HG02840 (cell line): ENCODE measurements around the gene CHMP2A.

Experiments
- ATAC-seq: cut with Tn5 transposase; IDR thresholded peaks from one replicate; pipeline ENCODE4 v1.9.1; 2021; ENCODE audit warnings: mild to moderate bottlenecking, moderate library complexity, moderate number of reproducible peaks; ENCODE audit not compliant: unreplicated experiment, low FRiP score

The CHMP2A gene

DNA sequence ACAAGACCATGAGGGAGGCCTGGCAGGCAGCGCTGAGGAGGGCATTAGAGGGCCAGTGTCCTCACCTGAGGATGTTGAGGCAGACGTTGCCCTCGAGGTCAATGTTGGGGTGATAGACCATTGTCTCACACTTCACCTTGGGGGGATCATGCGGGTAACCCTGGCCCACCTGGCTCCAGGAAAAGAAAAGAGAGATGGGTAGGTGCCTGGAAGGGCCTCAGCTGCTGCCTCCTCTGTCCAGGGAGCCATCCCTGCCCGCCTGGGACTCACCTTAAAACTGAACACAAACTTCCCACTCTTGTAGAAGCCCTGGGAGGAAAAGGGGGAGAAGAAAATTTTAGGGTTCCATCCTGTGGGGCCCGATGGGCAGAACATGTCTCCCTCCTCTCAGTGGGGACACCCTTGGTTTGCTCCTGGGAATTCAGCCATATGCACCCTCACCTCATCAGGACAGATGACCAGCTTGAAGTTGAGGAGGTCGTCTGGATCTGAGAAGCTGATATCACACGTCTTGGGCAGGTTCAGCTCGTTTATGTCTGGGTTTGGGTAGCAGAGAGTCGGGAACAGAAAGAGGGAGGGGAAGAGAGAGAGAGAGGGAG is 1.8 kb upstream of the CHMP2A start:
- ATAC-seq, result no peak

DNA sequence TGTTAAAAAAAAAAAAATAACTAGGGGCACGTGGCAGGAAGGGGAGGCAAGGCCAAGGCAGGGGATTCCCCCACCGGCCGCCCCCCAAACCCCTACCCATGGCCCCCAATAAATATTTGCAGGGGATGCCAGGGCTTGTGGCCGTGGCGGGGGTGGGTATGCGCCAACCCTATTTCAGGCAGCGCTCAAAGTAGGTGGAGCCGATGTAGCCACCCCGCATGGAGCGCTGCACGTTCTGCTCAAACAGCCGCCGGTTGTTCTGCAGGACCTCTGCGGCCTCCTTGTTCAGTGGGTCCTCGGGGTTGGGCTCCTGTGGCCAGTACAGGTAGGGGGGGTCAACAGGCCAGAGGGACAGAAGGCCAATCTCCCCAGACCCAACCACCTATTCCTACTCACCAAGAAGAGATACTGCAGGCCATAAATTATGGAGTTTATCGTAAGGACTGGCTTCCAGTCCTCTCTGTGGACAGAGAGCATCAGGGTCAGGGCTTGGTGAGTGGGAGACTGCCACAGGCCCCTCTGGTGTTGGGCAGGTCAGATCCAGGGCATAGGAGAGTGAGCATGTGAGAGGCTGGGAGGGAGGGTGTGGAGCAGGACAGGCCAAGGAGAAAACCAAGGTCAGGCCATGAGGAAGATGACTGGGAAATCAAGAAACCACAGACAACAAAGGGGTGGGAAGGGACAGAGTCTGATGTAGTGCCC is 1.2 kb upstream of the CHMP2A start:
- ATAC-seq, result no peak

DNA sequence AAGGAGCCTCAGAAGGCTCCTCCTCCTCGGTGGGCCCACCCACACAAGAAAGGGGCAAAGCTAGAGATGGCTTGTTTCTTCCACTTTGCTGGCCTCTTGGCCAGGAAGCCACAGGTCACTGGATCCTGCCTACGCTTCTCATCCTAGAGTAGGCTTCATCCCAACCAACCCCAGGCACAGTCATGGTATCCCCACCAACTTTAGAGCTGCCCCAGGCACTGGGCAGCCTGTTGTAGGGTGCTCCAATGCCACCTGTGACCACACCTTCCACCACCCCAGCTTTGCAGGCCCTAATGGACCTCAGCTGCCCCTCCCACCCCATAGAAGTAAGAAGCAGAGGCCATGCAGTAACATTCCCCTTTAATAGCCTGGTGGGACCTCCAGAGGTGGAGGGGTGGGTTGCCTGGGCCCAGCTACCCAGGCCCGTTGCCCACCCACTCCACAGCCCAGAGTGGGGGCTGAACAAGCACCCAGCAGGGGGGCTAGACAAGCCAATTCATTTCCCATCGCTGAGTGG is 522 bp upstream of the CHMP2A start:
- no peak for ATAC-seq

DNA sequence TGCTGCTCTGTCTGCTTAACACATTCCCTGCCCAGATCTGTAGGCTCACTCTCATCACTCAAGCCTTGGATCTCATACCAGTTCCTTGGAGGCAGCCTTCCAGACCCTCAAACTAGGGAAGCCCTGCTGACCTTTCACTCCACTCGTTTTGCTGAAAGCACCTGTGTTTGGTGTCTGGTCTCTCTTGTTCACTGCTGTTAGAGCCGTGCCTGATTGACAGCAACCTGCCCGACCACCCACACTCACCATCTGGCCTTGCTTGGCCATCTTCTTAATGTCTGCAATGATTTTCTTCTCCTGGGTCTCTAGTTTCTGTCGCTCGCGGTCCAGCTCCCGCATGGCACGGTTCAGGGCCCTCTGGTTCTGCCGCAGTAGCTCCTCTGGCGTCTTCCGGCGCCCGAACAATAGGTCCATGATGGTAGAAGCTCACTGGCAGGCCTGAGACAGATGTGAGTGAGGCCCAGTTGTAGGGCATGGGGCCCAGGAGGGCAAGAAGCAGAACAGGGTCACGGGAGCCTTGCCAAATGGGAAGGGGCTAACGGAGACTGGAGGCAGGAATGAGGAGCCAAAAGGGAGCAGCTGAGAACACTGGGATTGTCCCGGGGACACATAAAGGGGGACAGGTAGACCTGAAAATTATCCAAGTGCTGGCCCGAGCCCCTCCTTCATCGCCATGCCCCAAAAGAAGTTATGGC is 959 bp downstream of the CHMP2A start:
- no peak for ATAC-seq

DNA sequence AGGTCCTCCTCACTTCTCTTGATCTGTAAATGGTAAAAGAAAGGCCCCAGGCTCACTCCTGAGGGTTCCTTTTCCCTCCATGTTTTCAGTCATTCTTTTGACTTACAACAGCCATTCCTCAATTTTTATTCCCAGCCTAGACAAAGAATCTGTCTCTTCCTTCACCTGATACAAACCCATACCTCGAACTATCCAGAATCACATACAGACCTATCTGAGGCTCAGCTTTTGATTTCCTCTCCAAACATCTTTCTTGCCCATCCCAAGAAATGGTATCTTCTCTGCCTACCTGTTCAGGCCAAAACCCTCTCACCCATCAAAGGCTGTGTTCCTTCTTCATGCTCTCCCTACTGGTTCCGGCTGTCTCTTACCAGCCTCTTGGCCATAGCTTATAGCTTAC is 2.2 kb downstream of the CHMP2A start:
- no peak for ATAC-seq

DNA sequence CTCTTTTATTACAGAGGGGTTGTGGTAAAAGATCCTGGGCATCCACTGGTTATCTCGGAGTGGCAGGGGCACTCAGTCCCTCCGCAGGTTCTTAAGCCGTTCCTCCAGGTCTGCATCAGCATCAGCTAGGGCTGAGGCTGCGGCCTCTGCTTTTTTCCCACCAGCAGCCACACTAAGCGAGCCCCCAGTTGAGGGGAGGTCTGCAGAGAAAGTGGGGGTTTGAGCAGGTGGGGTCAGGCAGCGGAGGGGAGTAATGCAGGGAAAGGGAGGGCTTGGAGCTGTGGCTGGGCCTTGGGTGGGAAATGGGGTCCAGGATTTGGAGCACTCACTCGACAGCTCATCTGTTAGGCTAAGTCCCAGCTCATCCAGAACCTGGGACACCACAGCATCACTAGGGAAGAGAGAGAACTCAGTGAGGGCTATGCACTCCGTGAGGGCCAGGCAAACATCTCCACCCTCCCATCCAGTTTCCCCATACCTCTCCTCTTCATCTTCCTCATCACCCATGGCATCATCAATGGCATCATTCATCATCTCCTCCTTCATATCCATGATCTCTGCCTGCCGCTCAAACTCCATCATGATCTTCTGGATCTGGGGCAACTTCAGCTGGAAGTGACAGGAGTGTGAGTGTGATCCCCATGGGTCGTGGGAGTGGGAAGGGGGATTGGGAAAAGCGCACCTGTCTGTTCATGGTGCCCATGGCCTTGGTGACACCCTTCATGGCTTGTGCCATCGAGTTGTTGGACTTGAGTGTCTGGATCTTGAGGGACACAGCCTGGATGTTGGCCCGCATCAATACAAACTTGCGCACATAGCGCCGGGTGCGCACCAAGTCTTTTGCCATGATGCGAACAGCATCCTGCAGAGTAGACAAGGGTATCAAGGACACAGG is 3.1 kb downstream of the CHMP2A start:
- no peak for ATAC-seq

DNA sequence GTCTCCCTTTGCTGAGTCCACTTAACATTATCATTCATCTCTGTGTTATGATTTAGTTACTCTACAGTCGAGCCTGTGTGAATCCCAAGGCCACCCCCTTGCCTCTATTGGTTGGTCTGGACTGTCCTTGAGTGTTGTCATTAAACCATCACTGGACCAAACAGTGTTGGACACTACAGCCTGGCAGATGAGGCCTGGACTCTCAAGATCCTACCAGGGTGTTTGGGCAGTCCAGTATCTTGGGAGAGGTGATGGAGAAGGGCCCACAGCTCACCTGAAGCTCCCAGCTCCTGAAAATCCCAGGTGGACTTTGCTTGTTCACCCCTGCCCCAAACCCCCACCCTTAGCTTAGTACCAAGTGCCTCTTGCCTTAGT is 3.8 kb downstream of the CHMP2A start:
- no peak for ATAC-seq

DNA sequence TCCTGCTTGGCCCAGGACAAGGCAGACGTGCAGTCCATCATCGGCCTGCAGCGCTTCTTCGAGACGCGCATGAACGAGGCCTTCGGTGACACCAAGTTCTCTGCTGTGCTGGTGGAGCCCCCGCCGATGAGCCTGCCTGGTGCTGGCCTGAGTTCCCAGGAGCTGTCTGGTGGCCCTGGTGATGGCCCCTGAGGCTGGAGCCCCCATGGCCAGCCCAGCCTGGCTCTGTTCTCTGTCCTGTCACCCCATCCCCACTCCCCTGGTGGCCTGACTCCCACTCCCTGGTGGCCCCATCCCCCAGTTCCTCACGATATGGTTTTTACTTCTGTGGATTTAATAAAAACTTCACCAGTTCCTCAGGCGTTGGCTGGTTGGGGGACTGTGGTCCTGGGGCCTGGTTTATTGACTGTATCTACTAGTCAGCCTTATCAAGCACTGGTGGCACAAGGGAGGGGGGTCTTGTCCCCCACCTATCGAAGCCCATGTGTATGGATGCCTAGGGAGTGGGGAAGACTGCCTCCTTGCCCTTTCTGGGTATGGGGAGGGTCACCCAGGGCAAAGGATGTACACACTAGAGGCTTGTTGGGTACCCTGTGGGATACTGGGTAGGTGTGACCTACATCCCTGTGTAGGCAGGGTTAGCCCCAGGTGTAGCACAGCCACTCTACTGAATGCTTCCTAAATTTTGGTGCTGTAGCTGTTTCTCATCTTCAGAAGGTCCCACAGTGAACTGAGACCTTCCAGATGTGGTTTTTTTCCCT is 4.4 kb downstream of the CHMP2A start:
- ATAC-seq, result no peak

DNA sequence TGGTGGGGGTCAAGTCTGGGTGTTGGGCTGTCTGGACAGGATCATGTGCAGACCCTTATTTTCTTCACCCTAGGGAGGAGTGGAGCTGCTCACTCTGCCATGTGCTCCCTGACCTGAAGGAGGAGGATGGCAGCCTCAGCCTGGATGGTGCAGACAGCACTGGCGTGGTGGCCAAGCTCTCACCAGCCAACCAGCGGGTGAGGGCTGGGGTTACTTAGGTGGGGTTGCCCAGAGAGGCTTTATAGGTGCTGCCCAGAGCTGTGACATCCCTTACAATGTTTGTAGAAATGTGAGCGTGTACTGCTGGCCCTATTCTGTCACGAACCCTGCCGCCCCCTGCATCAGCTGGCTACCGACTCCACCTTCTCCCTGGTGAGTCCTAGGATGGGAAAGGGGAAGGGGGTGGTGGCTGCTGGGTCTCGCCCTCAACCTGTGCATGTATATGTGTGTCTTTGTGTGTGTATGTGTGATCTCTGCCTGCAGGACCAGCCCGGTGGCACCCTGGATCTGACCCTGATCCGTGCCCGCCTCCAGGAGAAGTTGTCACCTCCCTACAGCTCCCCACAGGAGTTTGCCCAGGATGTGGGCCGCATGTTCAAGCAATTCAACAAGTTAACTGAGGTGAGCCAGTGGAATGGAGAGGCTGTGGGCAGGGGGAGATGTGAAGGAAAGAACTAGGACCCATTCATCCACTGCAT is 5.1 kb downstream of the CHMP2A start:
- no peak for ATAC-seq

DNA sequence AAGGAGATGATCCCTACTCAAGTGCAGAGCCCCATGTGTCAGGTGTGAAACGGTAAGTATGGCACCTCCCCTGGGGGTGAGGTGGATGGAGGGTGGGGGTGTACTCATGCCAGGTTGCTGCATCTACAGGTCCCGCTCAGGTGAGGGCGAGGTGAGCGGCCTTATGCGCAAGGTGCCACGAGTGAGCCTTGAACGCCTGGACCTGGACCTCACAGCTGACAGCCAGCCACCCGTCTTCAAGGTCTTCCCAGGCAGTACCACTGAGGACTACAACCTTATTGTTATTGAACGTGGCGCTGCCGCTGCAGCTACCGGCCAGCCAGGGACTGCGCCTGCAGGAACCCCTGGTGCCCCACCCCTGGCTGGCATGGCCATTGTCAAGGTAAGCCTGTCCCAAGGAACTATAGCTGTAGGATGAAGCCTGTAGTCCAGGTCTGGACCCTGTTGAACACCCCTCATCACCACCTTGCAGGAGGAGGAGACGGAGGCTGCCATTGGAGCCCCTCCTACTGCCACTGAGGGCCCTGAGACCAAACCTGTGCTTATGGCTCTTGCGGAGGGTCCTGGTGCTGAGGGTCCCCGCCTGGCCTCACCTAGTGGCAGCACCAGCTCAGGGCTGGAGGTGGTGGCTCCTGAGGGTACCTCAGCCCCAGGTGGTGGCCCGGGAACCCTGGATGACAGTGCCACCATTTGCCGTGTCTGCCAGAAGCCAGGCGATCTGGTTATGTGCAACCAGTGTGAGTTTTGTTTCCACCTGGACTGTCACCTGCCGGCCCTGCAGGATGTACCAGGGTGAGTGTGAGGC is 5.8 kb downstream of the CHMP2A start:
- ATAC-seq, result no peak

DNA sequence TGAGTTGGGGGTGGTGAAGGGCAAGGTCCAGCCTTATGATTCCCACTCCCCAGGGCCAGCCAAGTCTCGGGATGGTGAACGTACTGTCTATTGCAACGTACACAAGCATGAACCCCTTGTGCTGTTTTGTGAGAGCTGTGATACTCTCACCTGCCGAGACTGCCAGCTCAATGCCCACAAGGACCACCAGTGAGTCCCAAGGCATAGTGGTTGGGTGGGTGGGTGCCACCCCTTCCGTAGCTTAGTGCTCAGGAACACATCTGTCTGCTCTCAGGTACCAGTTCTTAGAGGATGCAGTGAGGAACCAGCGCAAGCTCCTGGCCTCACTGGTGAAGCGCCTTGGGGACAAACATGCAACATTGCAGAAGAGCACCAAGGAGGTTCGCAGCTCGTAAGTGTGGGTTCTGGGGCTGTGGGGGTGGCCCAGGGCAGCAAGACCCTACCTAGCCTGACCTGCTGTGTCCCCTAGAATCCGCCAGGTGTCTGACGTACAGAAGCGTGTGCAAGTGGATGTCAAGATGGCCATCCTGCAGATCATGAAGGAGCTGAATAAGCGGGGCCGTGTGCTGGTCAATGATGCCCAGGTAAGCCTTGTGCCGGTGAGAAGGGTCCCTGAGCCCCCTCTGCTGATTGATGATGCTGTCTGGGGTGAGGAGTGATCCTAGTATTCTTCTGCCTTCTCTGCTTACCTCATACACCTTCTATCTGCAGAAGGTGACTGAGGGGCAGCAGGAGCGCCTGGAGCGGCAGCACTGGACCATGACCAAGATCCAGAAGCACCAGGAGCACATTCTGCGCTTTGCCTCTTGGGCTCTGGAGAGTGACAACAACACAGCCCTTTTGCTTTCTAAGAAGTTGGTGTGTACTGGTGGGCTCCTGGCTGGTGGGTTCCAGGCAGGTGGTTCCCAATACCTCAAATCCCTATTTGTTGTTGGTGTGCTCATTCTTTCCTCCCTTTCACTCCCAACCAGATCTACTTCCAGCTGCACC is 7.3 kb downstream of the CHMP2A start:
- ATAC-seq, result no peak

DNA sequence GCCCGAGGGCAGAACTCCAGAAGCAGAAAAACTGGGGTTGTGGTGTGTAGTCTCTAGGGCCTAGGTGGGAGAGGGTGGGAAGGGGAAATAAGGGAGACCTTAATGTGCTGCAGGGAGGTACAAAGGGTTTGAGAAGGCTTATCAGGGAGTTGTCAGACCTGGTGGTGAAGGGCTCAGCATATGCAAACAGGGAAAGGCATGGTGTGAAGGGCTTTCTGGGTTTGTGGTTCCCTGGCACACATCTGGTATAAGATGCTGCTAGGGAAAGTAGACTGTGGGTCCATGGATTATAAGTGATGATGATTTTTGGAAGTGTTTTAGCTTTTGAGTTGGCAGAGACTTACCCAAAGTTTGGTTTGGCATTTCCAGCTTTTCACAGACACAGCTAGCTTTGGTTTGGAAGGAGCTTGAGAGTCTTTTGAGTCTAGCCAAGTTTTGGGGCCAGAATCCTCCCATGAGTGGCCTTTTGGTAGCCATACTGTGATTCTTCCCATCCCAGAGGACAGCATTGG is 8.8 kb downstream of the CHMP2A start:
- ATAC-seq, result no peak

DNA sequence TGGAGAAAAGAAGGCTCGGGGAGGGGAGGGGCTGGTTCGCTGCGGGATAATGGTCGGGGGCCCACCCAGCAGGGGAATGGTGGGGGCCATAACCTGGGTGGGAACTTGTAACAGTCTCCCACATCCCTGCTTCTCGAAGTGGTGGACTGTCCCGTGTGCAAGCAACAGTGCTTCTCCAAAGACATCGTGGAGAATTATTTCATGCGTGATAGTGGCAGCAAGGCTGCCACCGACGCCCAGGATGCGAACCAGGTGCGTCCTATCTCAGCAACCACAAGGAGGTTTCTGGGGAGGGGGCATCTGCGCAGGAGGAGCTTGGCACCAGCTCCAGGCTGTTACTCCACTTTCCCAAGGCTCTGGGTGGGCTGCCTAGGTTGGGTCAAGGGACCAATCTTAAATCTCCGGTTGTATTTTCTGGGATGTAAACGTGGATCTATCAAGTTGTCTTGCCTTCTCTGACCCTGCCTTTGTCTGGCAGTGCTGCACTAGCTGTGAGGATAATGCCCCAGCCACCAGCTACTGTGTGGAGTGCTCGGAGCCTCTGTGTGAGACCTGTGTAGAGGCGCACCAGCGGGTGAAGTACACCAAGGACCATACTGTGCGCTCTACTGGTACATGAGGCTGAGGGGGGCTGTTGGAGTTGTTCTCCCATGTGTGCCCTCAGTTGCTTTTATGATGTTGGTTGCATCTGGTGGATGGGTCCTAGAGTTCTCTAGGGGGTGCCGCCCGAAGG is 9.5 kb downstream of the CHMP2A start:
- ATAC-seq, result no peak

DNA sequence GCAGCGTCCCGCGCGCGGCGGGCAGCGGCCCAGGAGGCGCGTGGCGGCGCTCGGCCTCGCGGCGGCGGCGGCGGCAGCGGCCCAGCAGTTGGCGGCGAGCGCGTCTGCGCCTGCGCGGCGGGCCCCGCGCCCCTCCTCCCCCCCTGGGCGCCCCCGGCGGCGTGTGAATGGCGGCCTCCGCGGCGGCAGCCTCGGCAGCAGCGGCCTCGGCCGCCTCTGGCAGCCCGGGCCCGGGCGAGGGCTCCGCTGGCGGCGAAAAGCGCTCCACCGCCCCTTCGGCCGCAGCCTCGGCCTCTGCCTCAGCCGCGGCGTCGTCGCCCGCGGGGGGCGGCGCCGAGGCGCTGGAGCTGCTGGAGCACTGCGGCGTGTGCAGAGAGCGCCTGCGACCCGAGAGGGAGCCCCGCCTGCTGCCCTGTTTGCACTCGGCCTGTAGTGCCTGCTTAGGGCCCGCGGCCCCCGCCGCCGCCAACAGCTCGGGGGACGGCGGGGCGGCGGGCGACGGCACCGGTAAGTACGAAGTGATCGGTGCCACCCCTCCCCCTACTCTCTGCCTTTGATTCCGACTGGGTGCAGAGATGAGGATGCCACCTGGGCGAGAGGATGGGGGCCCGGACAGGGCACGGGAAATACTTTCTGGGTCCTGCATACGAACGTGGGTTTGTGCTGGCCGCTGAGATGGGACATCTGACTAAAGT is 10.2 kb downstream of the CHMP2A start:
- ATAC-seq, result peak; percentile 69

DNA sequence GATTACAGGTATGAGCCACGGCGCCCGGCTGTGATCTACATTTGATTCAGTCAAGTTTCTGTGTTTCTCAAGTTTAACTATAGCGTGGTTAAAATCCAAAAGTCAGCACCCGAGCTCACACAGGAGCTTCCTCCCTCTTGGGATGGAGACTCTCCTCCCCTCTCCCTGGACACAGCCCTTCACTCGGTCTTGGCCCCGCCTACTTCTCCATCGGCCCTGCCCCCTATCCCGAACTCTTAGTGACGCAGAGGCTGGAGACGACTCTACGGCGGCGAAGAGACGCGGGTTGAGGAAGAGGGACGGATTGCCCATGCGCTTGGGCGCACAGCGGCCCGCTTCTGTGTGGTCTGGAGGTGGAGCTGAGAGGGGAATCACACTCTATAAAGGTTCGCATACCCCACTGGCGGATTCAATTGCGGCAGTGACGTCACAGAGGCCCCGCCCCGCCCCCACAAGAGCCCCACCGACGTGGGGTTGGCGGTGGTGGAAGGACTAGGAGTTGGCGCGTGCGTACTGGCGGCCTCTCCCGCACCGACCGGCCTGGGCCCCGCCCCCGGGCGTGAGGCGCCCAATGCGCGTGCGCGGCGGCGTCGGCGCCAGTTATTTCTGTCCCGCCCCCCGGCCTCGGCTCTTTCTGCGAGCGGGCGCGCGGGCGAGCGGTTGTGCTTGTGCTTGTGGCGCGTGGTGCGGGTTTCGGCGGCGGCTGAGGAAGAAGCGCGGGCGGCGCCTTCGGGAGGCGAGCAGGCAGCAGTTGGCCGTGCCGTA is 10.9 kb downstream of the CHMP2A start, which contains the start of gene TRIM28:
Gene TRIM28 (plus strand): TSS at position 239 of the 765 bp plus-strand sequence. CDS start 694 bp downstream, outside the sequence.
- ATAC-seq, result peak; percentile 72
